HEK293 (cell line): ENCODE results near the gene SACS.

Source experiments
- CTCF ChIP-seq: fragments of 450-650 bp; formaldehyde crosslinking; IDR thresholded peaks from 2 replicates; pipeline ENCODE4 v1.5.1; 2016; ENCODE audit warnings: missing biosample characterization, missing genetic modification characterization
- KLF1 ChIP-seq: fragments of 450-650 bp; formaldehyde crosslinking; IDR thresholded peaks from 2 replicates; pipeline ENCODE4 v1.5.1; 2016; ENCODE audit warnings: missing biosample characterization, missing genetic modification characterization
- KLF7 ChIP-seq: fragments of 450-650 bp; formaldehyde crosslinking; IDR thresholded peaks from 2 replicates; pipeline ENCODE4 v1.5.1; 2016; ENCODE audit warnings: missing biosample characterization, missing genetic modification characterization, borderline replicate concordance
- ZNF449 ChIP-seq: fragments of 450-650 bp; formaldehyde crosslinking; IDR thresholded peaks from 2 replicates; pipeline ENCODE4 v1.5.1; 2017; ENCODE audit warnings: missing biosample characterization, mild to moderate bottlenecking, missing genetic modification characterization, moderate library complexity
- ZNF585B ChIP-seq: fragments of 450-650 bp; formaldehyde crosslinking; IDR thresholded peaks from 2 replicates; pipeline ENCODE4 v1.5.1; 2016; ENCODE audit warnings: missing biosample characterization, missing genetic modification characterization
- TF ChIP-seq, protein P1 (sequence below): fragments of 450-650 bp; formaldehyde crosslinking; IDR thresholded peaks from 2 replicates; pipeline ENCODE4 v1.5.1; 2016; ENCODE audit warnings: missing biosample characterization, missing genetic modification characterization, low read depth

GRCh38 chr13:23347601-23348000 lies 85.9 kb downstream of the SACS start:
- TF ChIP-seq, protein P1, sequence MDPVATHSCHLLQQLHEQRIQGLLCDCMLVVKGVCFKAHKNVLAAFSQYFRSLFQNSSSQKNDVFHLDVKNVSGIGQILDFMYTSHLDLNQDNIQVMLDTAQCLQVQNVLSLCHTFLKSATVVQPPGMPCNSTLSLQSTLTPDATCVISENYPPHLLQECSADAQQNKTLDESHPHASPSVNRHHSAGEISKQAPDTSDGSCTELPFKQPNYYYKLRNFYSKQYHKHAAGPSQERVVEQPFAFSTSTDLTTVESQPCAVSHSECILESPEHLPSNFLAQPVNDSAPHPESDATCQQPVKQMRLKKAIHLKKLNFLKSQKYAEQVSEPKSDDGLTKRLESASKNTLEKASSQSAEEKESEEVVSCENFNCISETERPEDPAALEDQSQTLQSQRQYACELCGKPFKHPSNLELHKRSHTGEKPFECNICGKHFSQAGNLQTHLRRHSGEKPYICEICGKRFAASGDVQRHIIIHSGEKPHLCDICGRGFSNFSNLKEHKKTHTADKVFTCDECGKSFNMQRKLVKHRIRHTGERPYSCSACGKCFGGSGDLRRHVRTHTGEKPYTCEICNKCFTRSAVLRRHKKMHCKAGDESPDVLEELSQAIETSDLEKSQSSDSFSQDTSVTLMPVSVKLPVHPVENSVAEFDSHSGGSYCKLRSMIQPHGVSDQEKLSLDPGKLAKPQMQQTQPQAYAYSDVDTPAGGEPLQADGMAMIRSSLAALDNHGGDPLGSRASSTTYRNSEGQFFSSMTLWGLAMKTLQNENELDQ (tag by site-specific recombination): no peak
- TF ChIP-seq CTCF: no peak
- TF ChIP-seq KLF1 (tag by site-specific recombination): no peak
- TF ChIP-seq ZNF449 (tag by site-specific recombination): no peak
- TF ChIP-seq KLF7 (tag by site-specific recombination): no peak
- TF ChIP-seq ZNF585B (tag by site-specific recombination): no peak
